Cardiac fibroblast (primary cell): ENCODE results near the gene DOP1B.
"Not testable (repeated sequence)": the region's sequence is repeated elsewhere in the genome, so short reads cannot be mapped to it uniquely, and the experiment has no call there.

Experiments
- DNase-seq, 2 donors: peaks; one replicate each; pipeline versions ENCODE4 v3.0.0 to v3.0.0-alpha.2; 2010; ENCODE audit warnings: low read depth in 2 of 2
- H3K4me3 ChIP-seq, 2 donors: replicated peaks in 1 of 2; 1 replicate in 1 of 2; 2 replicates in 1 of 2; pipeline ENCODE4 v1.5.1; 2011; ENCODE audit warnings: low read depth in 2 of 2, low read length in 2 of 2, mild to moderate bottlenecking in 2 of 2, moderate library complexity in 1 of 2
- TF ChIP-seq, protein P1 (sequence below): IDR thresholded peaks from one replicate; pipeline ENCODE4 v1.5.1; 2011; ENCODE audit warnings: low read depth, mild to moderate bottlenecking, low read length, inconsistent platforms

The DOP1B gene

DNA sequence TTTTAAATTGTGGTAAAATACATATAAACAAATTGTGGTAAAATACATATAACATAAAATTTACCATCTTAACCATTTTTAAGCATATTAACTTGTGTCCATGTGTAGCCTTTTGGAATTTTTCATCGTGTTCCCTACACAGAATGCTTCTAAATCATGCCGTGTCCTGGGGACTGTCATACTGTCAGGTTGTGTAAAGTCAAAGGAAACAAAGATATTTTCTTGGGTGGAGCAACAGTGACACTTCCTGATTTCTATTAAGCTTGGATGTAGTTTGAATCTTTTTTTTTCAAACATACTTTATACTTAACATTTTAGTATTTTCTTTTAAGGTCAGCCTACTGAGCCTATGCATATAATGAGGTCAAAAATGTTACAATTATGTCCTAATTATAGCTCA lies 32.3 kb downstream of the DOP1B start:
- TF ChIP-seq, protein P1, sequence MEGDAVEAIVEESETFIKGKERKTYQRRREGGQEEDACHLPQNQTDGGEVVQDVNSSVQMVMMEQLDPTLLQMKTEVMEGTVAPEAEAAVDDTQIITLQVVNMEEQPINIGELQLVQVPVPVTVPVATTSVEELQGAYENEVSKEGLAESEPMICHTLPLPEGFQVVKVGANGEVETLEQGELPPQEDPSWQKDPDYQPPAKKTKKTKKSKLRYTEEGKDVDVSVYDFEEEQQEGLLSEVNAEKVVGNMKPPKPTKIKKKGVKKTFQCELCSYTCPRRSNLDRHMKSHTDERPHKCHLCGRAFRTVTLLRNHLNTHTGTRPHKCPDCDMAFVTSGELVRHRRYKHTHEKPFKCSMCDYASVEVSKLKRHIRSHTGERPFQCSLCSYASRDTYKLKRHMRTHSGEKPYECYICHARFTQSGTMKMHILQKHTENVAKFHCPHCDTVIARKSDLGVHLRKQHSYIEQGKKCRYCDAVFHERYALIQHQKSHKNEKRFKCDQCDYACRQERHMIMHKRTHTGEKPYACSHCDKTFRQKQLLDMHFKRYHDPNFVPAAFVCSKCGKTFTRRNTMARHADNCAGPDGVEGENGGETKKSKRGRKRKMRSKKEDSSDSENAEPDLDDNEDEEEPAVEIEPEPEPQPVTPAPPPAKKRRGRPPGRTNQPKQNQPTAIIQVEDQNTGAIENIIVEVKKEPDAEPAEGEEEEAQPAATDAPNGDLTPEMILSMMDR: no peak
- no peak for DNase-seq
- H3K4me3 ChIP-seq: no peak overlapping the region

DNA sequence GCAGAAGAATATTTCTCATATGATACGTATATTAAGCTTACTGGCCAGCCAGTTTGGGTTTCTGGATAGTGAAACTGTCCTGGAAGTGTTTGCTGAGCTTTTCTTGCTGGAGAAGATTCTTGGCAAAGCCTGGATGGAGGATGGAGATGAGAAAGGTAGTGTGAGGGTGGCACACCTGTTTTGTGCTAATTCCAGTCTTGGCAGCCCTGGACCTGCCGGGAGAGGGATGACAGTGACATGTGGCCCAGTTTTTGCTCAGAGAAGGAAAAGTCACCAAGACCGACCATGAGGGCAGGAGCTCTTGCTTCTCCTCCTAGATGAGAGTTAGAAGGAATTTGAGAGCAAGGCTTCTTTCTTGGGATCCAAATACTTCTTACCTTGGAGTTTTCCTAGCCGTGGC lies 34.1 kb downstream of the DOP1B start:
- H3K4me3 ChIP-seq: no peak overlapping the region
- no peak for DNase-seq
- TF ChIP-seq, protein P1: no peak

DNA sequence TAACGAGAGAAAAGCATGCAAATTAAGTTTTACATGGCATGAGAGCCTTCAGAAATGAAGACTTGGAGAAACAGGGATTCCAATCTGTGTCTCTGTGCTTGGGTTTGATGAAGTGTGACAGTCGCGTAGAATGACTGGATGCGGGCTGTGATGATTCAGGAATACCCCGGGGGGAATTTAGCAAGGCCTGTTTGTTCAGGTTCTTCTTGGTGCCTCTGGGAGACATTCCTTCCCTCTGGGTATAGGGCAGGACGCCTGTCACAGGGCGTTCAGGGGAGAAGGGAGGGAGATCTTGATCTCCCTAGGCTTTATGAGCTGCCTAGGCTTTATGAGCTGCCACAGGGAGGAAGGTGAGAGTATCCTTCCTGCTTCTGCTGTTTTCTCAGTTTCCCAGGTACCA lies 36.6 kb downstream of the DOP1B start:
- TF ChIP-seq, protein P1: no peak
- DNase-seq: no peak
- H3K4me3 ChIP-seq: no peak overlapping the region

DNA sequence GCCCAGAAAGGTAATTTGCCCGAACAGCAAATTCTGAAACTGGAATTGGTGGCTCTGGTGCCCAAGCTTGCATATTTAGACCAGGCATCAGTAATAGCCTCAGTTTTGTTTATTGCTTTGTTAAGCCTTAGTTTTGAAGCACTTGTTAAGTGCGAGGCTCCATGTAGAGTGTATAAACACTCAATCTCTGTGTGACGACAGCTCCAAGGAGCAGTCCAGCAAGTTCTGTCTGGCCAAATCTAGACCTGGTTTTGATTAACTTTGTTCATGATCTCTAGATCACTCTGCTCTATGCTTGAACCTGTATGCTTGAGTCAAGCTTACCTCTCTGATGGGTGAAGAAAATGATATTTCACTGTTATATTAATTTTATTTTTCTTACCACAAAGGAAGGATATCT lies 37.4 kb downstream of the DOP1B start:
- DNase-seq: no peak
- H3K4me3 ChIP-seq: no peak overlapping the region
- TF ChIP-seq, protein P1: no peak

DNA sequence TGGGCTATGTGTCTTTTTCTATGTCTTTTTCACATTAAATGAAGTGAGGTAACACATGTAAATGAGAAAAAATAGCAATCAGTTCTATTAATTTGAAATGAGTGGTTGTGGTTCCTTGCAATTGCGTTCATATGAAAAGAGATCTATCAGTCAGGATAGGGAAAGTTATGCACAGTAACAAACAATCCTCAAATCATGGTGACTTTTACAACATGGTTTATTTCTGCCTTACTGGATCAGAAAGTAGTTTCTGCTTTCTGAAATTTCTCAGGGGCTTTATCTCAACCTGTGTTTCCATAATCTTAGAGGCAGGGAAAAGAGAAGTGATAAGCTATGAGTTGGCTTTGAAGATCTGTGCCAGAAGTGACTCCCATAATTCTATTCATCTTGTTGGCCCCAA lies 39.0 kb downstream of the DOP1B start:
- no peak for DNase-seq

DNA sequence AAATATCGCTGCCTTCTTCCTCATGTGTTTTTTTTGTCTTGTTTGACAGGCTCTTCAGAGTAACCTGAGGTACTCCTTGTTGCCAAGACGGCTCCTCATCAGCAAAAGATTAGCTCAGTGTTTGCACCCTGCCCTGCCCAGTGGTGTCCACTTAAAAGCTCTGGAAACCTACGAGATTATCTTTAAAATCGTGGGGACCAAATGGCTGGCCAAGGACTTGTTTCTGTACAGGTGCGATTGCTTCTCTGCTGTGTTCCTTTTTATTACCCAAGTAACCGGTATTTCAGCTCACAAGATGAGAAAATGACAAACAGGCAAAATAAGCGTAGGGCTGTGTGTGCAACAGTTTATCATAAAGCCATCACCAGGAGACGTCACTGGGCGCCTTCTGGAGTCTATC lies 42.4 kb downstream of the DOP1B start:
- DNase-seq: no peak
- H3K4me3 ChIP-seq: no peak overlapping the region
- TF ChIP-seq, protein P1: no peak

More for the DNA sequence above, 39.0 kb downstream of the DOP1B start:
- H3K4me3 ChIP-seq: no peak overlapping the region
- TF ChIP-seq, protein P1: no peak

DNA sequence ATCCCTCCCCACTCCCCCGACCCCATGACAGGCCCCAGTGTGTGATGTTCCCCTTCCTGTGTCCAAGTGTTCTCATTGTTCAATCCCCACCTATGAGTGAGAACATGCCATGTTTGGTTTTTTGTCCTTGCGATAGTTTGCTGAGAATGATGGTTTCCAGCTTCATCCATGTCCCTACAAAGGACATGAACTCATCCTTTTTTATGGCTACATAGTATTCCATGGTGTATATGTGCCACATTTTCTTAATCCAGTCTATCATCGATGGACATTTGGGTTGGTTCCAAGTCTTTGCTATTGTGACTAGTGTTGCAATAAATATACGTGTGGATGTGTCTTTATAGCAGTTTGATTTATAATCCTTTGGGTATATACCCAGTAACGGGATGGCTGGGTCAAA lies 43.0 kb downstream of the DOP1B start:
- DNase-seq, H3K4me3 ChIP-seq: not testable (repeated sequence)
